Retina (tissue), 1 donor: ENCODE data around the gene NOTCH1.

ENCODE experiments used
- DNase-seq: peaks from one replicate; pipeline ENCODE4 v3.0.0-alpha.2; 2016

The NOTCH1 gene

DNA sequence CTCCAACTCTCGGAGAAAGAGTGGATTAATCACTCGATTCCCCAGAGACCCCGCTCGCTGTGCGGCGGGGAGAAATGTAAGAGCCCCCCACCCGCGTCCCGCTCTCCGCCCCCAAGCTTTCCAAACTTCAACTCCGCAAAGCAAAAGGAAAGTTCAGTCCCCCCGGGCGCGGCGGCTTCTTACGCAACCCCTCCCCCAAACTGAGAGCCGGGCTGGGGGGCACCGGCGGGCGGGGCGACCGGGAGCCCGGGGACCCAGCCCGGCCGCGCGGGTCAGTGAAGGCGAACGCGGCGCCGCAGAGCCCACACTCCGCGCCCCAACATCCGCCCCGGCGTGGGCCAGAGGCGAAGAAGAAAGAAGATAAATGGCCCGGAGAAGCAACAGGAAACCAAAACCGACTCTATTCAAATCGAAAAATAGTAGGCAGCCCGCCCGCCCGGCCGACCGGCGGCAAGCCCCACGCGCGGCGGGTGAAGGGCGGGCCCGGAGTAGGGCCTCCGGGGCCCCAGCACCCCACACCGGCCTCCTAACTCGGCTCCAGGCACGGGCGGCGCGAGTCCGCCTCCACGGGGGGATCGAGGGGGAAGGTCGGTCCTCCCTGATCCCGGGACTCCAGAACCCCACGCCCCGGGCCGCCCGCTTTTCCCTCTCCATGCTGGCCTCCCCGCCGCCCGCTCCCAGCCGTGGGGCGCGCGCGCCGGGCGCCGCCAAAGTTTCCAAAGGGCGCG lies 720 bp downstream of the NOTCH1 start:
- peak; percentile 57 for DNase-seq

GRCh38 chr9:136544548-136544963 lies 1.3 kb downstream of the NOTCH1 start:
- peak; percentile 90 for DNase-seq

- DNase-seq, result peak; percentile 86
These were observed 1.9 kb downstream of the NOTCH1 start for GRCh38 chr9:136543830-136544547.

DNA sequence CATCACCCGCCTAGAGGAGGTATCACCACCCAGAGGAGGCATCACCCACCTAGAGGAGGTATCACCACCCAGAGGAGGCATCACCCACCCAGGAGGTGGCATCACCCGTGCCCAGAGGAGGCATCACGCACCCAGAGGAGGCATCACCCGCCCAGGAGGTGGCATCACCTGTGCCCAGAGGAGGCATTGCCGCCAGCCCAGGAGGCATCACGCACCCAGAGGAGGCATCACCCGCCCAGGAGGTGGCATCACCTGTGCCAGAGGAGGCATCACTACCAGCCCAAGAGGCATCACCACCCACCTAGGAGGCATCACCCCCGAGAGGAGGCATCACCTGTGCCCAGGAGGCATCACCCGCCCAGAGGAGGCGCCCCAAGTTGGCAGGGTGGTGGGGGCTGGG lies 2.6 kb downstream of the NOTCH1 start:
- no peak for DNase-seq

GRCh38 chr9:136542241-136543040 lies 3.4 kb downstream of the NOTCH1 start:
- peak; percentile 90 for DNase-seq

DNA sequence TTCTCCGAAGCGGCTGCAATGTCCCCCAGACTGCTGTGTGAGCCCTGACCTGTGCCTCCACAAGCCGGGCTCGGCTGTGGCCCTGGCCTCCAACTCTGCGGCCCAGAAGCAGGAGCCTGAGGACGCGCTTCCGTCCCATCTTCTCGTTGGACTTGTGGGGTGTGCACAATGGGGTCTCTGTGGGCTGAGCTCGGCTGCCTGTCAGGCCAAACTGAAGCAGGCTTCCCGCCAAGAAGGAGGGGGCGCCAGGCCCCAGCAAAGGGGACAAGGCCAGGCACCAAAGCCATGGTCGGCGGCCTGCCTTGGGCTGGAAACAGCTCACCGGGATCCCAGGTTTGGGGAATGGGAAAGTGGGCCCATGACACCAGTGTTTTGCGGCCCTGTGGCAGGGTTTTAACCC lies 4.1 kb downstream of the NOTCH1 start:
- DNase-seq, result no peak

- DNase-seq, result no peak
These were observed 4.7 kb downstream of the NOTCH1 start for GRCh38 chr9:136541179-136541578.

DNA sequence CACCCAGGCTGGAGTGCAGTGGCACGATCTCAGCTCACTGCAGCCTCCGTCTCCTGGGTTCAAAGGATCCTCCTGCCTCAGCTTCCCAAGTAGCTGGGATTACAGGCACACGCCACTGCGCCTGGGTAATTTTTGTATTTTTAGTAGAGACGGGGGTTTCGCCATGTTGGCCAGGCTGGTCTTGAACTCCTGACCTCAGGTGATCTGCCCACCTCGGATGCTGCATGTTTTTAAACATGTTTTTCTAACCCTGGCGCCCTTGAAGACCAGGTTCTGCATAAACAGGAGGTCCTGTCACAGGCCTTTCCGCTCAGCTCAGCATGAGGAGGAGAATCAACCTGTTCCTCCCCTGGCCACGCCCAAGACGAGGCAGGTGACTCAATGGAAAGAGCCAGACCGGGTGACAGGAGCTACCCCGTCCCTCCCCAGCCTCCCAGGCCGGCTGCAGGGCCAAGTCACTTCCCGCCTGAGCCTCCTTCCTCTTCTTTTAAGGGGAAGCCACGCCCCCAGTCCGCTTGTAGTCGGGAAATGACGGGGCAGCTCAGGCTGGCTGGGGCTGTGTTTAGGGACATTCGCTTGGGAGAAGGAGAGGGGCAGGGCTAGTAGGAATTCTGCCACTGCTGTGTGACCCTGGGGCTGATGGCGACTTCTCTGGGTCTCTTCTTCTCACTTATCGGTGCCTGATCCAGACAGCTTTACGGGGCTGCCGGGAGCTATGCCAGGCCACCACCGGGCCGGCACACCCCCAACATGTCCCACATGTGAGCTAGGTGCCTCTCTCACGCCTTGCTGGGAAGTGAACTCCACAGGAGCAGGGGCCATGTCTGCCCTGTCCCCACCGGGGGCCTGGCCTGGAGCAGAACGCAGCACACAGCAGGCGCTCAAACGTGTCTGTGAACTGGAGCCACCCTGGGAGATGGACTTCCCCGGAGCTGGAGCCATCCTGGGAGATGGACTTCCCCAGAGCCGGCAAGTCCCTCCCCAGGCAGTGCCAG lies 6.1 kb downstream of the NOTCH1 start:
- DNase-seq, result no peak

GRCh38 chr9:136538599-136539426 lies 7.0 kb downstream of the NOTCH1 start:
- DNase-seq, result no peak

- no peak for DNase-seq
These were observed 7.8 kb downstream of the NOTCH1 start for GRCh38 chr9:136537896-136538598.

GRCh38 chr9:136537411-136537810 lies 8.4 kb downstream of the NOTCH1 start:
- DNase-seq, result no peak

- no peak for DNase-seq
These were observed 9.1 kb downstream of the NOTCH1 start for GRCh38 chr9:136536721-136537241.

DNA sequence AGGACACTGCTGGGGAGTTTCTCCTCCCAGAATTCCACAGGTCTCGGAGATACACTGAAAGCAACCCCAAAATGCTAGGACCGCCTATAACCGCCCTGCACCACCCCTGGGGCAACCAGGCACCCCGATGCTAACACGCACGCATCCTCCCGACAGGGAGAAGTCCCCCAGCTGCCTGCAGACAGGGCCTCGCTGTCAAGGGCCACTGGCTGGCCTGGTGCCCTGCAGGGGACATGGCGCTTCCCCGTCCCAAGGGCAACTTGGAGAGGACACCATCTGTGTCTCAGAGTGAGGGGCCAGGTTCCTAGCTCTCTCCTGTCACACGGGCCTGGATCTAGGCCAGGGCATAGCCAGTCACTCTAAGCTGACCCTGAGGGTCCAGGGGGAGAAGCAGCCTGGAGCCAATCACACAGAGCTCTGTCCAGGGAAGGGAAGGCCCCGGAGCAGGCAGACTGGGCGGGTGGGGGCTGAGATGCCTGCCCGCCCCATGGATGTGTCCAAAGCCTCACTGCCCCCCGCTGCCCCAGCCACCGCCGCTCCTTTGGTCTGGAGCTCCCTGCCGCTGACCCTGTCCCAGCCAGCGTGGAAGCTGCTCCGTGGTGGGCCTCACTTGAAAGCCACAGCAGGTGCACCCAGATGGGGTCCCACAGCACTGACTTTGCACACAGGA lies 9.7 kb downstream of the NOTCH1 start:
- DNase-seq, result no peak

DNA sequence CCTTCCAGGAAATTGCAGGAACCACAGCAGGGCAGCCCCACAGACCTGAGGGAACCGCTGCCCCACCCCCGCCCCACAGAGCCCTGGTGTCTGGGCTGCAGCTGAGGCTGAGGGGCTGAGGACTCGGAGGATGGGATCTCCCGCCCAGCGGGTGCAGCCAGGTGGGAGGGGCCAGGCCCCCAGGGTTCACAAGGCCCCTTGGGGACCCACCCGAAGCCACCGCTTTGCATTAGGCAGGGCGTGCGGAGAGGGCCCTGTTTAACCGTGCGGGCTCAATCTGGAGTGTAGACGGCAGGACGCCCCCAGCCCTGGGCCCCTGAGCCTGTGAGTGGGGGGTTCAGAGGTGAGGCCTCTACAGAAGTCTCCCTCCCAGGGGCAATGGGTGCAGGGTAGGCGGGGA lies 10.8 kb downstream of the NOTCH1 start:
- no peak for DNase-seq

DNA sequence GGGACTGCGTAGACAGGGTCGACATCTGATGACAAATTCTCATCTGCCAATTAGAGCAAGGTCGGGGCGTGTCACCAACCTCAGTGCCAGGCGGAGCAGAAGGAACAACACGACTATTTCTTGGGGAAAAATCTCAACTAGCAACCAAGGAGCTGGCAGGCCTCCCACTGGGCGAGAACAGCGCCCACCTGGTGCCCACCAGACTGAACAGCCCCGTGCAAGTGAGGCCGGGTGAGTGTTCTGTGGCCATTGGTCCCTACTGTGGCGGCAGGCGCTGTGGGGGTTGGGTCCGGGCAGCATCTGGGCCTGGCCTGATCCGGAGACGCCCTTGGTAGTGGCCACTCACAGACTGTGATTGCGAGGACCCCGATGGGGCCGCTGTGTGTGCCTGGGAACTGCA lies 11.5 kb downstream of the NOTCH1 start:
- no peak for DNase-seq

DNA sequence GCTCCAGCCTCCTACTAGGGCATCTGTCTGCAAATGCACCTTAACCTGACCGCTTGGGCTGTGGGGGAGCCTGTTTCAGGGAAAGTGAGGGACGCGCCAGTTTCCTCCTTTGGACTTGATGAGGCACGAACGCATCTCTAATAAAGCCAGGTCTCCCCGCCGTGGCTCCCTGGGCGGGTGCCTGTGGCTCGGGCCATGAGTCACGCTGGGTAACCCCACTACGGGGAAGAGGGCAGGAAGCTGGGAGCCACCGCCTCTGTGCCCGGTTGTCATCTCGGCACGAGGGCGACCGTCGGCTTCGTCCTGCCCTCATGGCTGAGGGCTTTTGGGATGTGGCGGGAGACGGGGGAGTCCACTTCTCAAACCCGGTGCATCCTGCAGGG lies 12.1 kb downstream of the NOTCH1 start:
- DNase-seq, result no peak

DNA sequence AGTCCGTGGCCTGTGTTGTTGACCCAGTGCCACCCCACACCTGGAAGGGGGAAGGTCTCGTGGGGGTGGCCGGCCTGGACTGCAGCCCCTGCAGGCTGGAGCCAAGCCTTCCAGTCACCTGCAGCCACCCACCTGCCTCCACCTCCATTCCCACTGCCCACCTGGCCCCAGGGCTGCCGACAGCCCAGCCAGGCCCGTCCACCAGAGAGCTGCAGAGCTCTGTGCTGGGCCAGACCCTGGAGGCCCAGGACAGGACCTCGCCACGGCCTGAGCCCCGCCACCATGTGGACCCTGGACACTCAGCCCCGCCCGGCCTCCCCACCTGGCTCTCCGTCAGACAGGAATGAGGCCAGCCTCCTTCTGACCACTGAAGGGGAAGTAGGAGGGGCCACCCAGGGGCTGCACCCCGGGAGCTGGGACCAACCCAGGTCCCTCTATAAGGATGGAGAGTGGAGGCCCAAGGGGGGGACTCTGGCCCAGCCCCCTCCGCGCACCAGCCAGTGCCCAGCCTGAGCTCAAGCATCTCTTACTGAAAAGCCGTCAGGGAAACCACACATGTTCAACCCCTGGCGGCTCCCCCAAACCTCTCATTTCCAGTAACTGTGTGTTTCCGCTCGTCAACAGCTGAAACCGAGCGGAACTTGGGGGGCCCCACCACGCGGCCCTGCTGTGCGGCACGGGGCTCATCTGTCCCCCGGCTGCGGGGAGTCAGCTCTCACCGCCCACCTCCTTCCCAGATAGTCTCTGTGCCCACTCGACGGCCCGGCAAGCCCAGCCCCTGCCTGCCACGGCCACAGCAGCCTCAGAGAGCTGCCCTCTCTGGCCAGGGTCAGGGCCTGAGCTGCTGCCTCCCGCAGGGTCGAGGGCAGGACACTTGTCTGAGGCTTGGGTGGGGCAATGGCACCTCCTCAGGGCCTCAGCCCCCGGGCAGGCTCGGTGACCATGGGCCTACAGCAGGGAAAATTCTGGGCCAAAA lies 12.8 kb downstream of the NOTCH1 start:
- no peak for DNase-seq

GRCh38 chr9:136531904-136532798 lies 13.7 kb downstream of the NOTCH1 start:
- DNase-seq, result no peak
